ENCODE data around the gene SAMSN1.

SAMSN1 gene

GRCh38 chr21:14453339-14454015 is 92.6 kb downstream of the SAMSN1 start:
- no peak for TF ChIP-seq ZNF10 (tag by site-specific recombination; IDR thresholded peaks at IDR 0.05)
- TF ChIP-seq INSM2 (tag by site-specific recombination; IDR thresholded peaks at IDR 0.05), result no peak
- no peak for TF ChIP-seq ZBTB26 (tag by site-specific recombination; optimal IDR thresholded peaks at IDR 0.05)
- no peak for TF ChIP-seq KLF8 (tag by site-specific recombination; IDR thresholded peaks at IDR 0.05)
- no peak for TF ChIP-seq ZNF670 (tag by site-specific recombination; IDR thresholded peaks at IDR 0.05; ENCODE audit: low read depth)
- TF ChIP-seq ZBTB17 (tag by site-specific recombination; IDR thresholded peaks at IDR 0.05), result no peak
- no peak for TF ChIP-seq MEIS1 (CRISPR knock-in tag; IDR thresholded peaks at IDR 0.05; ENCODE audit: borderline replicate concordance)
- TF ChIP-seq ZNF558 (tag by site-specific recombination; IDR thresholded peaks at IDR 0.05), result no peak
- TF ChIP-seq TRIM28 (IDR thresholded peaks at IDR 0.05; ENCODE audit: borderline replicate concordance, low read length), result no peak
- TF ChIP-seq TCF7L2 (IDR thresholded peaks at IDR 0.05; ENCODE audit: borderline replicate concordance, low read depth, low read length), result no peak
- no peak for TF ChIP-seq ZNF292 (tag by site-specific recombination; IDR thresholded peaks at IDR 0.05; ENCODE audit: borderline replicate concordance, low read depth)
- TF ChIP-seq PRDM6 (tag by site-specific recombination; IDR thresholded peaks at IDR 0.05), result no peak
- TF ChIP-seq ZNF391 (tag by site-specific recombination; IDR thresholded peaks at IDR 0.05; ENCODE audit: borderline replicate concordance, low read depth), result no peak

GRCh38 chr21:14452727-14453241 is 93.3 kb downstream of the SAMSN1 start:
- Histone ChIP-seq H3K36me3 (ENCODE audit: control insufficient read depth in 2 of 2, insufficient read depth in 1 of 2, low read length in 2 of 2) (no peaks in the 10 kb centered on the region), H3K27ac (ENCODE audit: extremely low read depth, low read depth, low read length) (no peak overlapping the region), H3K4me1 (ENCODE audit: control insufficient read depth, insufficient read depth, low read length) (no peaks in the 10 kb centered on the region), H3K9me3 (ENCODE audit: control insufficient read depth, insufficient read depth, low read depth, low read length) (no peaks in the 10 kb centered on the region), H3K4me3 (ENCODE audit: low read depth, low read length) (no peak overlapping the region)
- no peak for TF ChIP-seq ZNF223 (tag by site-specific recombination; IDR thresholded peaks at IDR 0.05)
- ChIA-PET CTCF (no interaction called here), POLR2A (no interaction called here)

More at GRCh38 chr21:14453339-14454015, 92.6 kb downstream of the SAMSN1 start:
- Histone ChIP-seq H3K4me1 (ENCODE audit: control insufficient read depth, insufficient read depth, low read length) (no peaks in the 10 kb centered on the region), H3K27ac (ENCODE audit: extremely low read depth, low read depth, low read length) (no peak overlapping the region), H3K4me3 (ENCODE audit: low read depth, low read length) (no peak overlapping the region), H3K36me3 (ENCODE audit: control insufficient read depth in 2 of 2, insufficient read depth in 1 of 2, low read length in 2 of 2) (no peaks in the 10 kb centered on the region), H3K9me3 (ENCODE audit: control insufficient read depth, insufficient read depth, low read depth, low read length) (no peaks in the 10 kb centered on the region)
- ChIA-PET POLR2A (no interaction called here), CTCF (interaction anchor here (0.6 kb wide), 1 partner anchor 1660 kb away, joined by 3 read pairs; no protein-coding TSS in a partner anchor)

- no peaks in the 10 kb centered on the region for H3K9me3 ChIP-seq (ENCODE audit: control insufficient read depth, insufficient read depth, low read depth, low read length)
- CTCF ChIA-PET, result interaction anchor here (1.2 kb wide), 1 partner anchor 7 kb away, joined by 3 read pairs; no protein-coding TSS in a partner anchor
- H3K36me3 ChIP-seq (ENCODE audit: control insufficient read depth in 2 of 2, insufficient read depth in 1 of 2, low read length in 2 of 2), result no peaks in the 10 kb centered on the region
- POLR2A ChIA-PET, result no interaction called here
- no peak overlapping the region for H3K4me3 ChIP-seq (ENCODE audit: low read depth, low read length)
- H3K4me1 ChIP-seq (ENCODE audit: control insufficient read depth, insufficient read depth, low read length), result no peaks in the 10 kb centered on the region
- H3K27ac ChIP-seq (ENCODE audit: extremely low read depth, low read depth, low read length), result no peak overlapping the region
- TF ChIP-seq SCRT1 (tag by site-specific recombination; IDR thresholded peaks at IDR 0.05; ENCODE audit: borderline replicate concordance) (no peak), SP7 (tag by site-specific recombination; IDR thresholded peaks at IDR 0.05) (no peak), HOXD13 (CRISPR knock-in tag; IDR thresholded peaks at IDR 0.05; ENCODE audit: borderline replicate concordance) (no peak), ZBTB44 (tag by site-specific recombination; IDR thresholded peaks at IDR 0.05) (no peak), ZNF473 (tag by site-specific recombination; IDR thresholded peaks at IDR 0.05) (no peak), ZNF596 (tag by site-specific recombination; IDR thresholded peaks at IDR 0.05) (no peak), ZNF585B (tag by site-specific recombination; IDR thresholded peaks at IDR 0.05) (no peak), ZNF558 (tag by site-specific recombination; IDR thresholded peaks at IDR 0.05) (no peak), ZBTB48 (tag by site-specific recombination; IDR thresholded peaks at IDR 0.05) (no peak)
Observed at GRCh38 chr21:14452031-14452726, 93.9 kb downstream of the SAMSN1 start.
